ENCODE data around the gene BHLHE40.

DNA sequence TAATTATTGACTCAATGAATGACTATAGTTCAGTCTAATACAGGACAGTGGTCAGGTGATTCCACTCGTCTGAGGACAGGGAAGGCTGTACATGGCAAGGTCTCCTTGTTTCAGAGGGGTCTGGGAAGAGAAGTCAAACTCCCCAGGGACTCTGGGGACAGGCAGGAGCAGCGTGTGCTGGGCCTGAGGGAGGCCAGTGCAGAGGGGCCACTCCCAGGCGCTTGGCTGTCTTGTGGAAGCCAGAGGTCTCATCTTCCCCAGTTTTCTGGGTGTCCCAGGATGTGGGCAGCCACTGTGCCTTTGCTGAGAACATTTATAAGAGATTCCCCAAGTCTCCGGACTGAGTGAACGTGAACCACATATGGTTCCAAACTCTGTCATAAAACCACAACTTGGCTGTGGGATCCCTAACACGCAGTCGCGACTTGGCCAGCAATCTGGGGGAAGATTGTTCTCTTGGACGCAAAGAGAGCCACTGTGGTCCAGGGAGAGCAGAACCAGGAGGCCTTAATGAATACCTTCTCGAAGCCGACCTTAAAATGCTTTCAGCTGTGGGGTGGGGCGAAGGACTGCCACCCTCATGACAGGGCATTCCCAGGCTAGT lies 30.4 kb downstream of the BHLHE40 start:
- TF ChIP-seq, protein P1, sequence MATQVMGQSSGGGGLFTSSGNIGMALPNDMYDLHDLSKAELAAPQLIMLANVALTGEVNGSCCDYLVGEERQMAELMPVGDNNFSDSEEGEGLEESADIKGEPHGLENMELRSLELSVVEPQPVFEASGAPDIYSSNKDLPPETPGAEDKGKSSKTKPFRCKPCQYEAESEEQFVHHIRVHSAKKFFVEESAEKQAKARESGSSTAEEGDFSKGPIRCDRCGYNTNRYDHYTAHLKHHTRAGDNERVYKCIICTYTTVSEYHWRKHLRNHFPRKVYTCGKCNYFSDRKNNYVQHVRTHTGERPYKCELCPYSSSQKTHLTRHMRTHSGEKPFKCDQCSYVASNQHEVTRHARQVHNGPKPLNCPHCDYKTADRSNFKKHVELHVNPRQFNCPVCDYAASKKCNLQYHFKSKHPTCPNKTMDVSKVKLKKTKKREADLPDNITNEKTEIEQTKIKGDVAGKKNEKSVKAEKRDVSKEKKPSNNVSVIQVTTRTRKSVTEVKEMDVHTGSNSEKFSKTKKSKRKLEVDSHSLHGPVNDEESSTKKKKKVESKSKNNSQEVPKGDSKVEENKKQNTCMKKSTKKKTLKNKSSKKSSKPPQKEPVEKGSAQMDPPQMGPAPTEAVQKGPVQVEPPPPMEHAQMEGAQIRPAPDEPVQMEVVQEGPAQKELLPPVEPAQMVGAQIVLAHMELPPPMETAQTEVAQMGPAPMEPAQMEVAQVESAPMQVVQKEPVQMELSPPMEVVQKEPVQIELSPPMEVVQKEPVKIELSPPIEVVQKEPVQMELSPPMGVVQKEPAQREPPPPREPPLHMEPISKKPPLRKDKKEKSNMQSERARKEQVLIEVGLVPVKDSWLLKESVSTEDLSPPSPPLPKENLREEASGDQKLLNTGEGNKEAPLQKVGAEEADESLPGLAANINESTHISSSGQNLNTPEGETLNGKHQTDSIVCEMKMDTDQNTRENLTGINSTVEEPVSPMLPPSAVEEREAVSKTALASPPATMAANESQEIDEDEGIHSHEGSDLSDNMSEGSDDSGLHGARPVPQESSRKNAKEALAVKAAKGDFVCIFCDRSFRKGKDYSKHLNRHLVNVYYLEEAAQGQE (IDR thresholded peaks at IDR 0.05; ENCODE audit: low read depth), result no peak
- no peak for TF ChIP-seq RAD21 (IDR thresholded peaks at IDR 0.05; ENCODE audit: low read depth)
- no peak for TF ChIP-seq TEAD4 (IDR thresholded peaks at IDR 0.05)
- TF ChIP-seq CREB1 (IDR thresholded peaks at IDR 0.05; ENCODE audit: low read depth), result no peak
- TF ChIP-seq, protein P2, sequence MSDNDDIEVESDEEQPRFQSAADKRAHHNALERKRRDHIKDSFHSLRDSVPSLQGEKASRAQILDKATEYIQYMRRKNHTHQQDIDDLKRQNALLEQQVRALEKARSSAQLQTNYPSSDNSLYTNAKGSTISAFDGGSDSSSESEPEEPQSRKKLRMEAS (IDR thresholded peaks at IDR 0.05), result no peak
- TF ChIP-seq YY1 (IDR thresholded peaks at IDR 0.05; ENCODE audit: low read depth), result no peak
- no peak for TF ChIP-seq TAF1 (IDR thresholded peaks at IDR 0.05; ENCODE audit: low read depth)
- TF ChIP-seq EP300 (IDR thresholded peaks at IDR 0.05; ENCODE audit: borderline replicate concordance), result no peak
- TF ChIP-seq, protein P3, sequence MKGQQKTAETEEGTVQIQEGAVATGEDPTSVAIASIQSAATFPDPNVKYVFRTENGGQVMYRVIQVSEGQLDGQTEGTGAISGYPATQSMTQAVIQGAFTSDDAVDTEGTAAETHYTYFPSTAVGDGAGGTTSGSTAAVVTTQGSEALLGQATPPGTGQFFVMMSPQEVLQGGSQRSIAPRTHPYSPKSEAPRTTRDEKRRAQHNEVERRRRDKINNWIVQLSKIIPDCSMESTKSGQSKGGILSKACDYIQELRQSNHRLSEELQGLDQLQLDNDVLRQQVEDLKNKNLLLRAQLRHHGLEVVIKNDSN (IDR thresholded peaks at IDR 0.05), result no peak
- no peak for TF ChIP-seq FOXM1 (IDR thresholded peaks at IDR 0.05; ENCODE audit: borderline replicate concordance, low read depth)
- TF ChIP-seq TCF12 (IDR thresholded peaks at IDR 0.05; ENCODE audit: low read depth), result no peak
- TF ChIP-seq CEBPB (IDR thresholded peaks at IDR 0.05), result no peak
- no peak for TF ChIP-seq EGR1 (IDR thresholded peaks at IDR 0.05)

Data from Ishikawa (cell line).